SKM-1 (cell line): Measurements from ENCODE around the gene UCN.
A peak's percentile ranks its signal among the peaks of the same experiment; 100 is the strongest.
"Not testable (repeated sequence)": the region's sequence is repeated elsewhere in the genome, so short reads cannot be mapped to it uniquely, and the experiment has no call there.

Experiments
- DNase-seq: peaks from one replicate; lab custom pipeline; 2025; ENCODE audit not compliant: unreplicated experiment; lab: John Stamatoyannopoulos, UW

The UCN gene, protein sequence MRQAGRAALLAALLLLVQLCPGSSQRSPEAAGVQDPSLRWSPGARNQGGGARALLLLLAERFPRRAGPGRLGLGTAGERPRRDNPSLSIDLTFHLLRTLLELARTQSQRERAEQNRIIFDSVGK

DNA sequence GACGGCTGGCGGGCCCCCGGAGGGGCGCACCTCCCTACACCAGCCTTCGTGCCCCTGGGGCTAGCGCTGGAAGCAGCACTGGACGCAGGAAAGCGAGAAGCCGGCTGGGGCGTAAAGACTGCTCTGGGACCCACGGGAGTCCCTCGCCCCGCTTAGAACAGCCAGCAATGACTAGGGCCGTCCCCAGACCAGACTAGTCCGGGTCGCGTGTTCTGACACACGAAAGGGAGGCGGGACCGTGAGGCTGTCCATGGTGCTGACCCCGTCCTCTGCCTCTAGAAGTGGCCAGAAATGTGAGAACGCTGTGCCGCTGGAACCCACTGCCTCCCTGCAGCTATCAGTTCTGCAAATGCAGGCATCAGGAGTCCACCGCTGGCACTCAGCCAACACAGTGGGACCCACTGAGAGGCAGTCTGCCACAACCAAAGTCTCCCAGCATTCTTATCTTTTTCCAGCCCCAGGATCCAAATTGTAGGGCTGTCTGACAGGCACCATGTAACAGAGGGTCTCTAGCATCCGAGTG is at the start of gene UCN:
Gene UCN, minus strand, starts transcription at position 87 of the 523 bp plus-strand sequence. CDS start 550 bp downstream, outside the sequence.
- DNase-seq = no peak

DNA sequence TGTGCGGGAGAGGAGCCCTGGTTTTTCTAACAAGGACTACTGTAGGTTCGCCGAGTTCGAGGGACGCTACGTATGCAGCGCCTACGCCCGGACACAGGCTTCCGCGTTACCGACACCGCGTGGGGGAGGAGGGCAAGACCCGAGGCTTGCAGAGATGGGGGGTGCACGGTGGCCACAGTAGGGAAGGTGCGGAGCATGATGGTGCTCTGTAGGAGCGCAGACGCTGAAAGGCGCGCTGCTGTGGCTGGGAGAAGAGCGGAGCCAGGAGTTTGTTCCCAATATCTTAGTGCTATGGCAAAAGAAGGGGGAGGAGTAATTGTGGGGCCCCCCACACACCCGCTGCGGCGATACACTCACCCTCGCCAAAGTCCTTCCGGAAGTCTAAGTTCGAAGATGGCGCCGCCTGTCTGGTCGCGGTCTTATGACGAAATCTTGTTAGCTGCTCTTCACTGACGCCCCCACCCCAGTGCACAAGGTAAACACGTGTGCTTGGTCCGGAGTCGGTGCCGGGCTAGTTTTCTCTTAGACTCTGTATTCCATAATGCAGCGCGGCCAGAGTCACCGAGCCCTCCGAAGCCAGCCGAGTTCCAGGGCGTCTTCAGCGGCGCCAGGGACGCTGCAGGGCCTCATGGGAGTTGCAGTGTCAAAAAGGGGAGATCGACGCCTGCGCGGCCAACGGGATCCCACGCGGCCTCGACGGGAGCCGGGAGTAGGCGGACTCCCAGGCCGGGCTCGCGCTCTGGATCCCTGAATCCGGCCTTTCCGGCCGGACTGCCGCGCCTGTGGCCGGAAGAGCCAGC is 48.3 kb upstream of the UCN start, which contains the start of gene GTF3C2:
Gene GTF3C2, minus strand, starts transcription at position 383 of the 800 bp plus-strand sequence. CDS start 13,210 bp downstream, outside the sequence.
- peak; percentile 91 for DNase-seq

DNA sequence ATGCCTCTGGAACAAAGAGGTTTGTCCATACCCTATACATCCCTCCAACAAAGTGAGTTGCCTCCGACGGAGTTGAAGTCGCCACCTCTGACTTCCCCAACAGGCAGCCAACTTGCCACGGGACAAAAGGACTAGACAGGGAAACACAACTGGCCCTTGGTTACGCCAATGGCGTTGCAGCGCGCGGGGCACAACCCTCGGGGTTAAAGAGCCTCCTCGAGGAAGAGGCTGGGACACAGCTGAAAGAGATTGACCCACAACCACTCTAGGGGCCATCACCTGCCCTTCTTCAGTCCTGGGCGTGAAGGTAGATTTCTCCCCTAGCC is 47.8 kb upstream of the UCN start:
- no peak for DNase-seq

DNA sequence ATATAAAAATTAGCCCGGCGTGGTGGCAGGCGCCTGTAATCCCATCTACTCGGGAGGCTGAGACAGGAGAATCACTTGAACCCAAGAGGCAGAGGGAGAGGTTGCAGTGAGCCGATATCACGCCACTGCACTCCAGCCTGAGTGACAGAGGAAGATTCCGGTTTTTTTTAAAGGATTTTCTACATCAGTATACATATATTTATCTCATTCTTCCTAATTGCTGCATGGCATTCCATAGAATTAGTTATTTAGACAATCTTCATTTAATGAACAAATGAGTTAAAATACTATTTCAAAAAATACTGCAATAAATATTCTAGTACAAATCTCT is 46.3 kb upstream of the UCN start:
- DNase-seq = no peak

DNA sequence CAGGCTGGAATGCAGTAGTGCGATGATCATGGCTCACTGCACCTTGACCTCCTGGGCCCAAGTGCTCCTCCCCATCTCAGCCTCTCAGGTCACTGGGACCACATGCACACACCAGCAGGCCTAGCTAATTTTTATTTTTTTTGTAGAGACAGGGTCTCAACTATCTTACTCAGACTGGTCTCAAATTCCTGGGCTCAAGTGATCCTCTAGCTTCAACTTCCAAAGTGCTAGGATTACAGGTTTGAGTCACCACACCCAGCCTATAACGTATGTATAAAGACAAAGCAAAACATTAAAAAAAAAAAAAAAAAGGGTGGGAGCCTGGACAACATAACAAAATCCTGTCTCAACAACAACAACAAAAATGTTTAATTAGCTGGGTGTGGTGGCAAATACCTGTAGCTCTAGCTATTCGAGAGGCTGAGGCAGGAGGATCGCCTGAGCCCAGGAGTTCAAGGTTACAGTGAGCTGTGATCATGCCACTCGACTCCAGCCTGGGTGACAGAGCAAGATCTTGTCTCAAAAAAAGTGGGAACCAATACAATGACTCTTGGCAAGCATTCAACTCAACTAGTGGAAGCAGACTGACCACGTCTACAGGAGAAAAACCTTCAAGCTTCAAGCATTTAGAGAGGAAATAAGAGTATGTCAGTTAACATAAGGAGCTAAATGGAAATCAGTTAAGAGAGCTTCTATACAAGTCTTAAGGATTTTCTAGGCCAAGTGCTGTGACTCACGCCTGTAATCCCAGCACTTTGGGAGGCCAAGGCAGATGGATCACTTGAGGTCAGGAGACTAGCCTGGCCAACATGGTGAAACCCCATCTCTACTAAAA is 45.7 kb upstream of the UCN start:
- no peak for DNase-seq

DNA sequence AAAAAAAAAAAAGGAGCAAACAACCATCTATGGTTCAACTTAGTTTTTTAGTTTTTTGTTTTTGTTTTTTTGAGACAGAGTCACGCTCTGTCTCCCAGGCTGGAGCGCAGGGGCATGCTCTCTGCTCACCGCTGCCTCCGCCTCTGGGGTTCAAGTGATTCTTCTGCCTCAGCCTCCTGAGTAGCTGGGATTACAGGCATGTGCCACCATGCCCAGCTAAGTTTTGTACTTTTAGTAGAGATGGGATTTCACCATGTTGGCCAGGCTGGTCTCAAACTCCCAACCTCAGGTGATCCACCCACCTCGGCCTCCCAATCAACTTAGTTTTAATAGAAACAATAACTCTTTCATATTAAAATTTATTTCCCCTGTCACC is 45.1 kb upstream of the UCN start:
- DNase-seq = not testable (repeated sequence)

DNA sequence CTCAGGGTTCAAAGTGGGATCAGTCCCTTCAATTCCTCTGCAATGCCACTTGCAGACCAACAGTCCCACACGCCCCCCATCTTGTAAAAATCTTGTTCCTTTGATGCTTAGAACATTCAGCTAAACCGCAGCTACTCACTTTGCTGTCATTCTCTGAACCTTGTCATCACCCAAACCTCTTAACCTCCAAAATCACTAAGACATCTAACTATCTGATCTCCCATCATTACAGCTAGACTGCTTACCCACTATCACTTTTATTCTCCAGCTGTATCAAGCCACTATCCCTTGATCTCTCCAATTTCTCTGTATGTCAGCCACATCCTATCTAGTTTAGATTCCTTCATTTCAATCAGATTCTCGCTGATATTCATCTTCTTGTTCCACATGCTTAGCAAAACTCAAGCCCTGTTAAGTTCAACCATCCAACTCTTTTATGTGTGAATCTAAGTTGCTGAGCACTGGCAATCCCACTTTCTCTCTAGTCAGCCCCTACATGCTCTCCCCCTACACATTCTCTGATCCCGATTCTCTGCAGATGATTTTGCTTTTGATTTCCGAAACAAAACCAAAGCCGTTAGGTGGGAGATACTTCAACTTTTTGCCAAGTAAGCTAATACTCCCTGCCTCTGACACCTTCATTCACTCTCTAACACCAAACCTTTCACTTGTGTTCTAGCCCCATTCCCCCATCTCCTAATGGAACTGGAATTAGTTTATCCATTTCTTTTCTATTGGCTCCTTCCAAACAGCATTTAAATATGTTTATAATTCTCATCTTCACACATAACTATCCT is 43.8 kb upstream of the UCN start:
- DNase-seq = no peak

DNA sequence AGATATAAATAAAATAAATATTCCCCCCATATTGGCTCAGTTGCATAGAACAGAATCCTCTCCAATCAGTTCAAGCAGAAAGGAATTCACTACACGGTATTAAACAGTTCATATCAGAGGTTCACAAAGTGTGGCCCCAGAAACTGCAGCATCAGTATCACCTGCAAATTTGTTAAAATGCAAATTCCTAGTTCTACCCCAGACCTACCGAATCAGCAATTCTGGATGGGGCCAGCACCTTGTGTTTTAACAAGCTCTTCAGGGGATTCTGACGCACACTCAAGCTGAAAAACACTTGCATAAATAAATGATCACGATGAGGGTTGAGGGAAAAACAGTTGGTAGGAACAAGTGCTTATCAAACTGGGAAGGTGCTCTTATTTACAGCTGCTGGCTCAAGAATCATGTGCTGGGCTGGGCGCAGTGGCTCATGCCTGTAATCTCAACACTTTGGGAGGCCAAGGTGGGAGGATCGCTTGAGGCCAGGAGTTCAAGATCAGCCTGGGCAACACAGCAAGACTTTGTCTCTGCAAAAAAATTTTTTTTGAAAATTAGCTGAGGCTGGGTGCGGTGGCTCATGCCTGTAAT is 42.0 kb upstream of the UCN start:
- DNase-seq = no peak

DNA sequence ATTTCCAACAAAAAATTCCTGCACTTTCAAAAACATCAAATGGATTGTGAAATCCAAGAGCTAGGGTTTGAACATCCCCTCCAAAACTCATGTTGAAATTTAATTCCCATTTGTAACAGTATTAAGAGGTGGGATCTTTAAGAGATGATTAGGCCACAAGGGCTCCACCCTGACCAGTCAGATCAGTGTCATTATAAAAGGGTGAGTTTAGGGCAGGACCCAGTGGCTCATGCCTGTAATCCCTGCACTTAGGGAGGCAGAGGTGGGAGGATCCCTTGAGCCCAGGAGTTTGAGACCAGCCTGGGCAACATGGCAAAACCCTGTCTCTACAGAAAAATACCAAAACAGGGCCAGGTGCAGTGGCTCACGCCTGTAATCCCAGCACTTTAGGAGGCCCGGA is 39.4 kb upstream of the UCN start:
- no peak for DNase-seq

DNA sequence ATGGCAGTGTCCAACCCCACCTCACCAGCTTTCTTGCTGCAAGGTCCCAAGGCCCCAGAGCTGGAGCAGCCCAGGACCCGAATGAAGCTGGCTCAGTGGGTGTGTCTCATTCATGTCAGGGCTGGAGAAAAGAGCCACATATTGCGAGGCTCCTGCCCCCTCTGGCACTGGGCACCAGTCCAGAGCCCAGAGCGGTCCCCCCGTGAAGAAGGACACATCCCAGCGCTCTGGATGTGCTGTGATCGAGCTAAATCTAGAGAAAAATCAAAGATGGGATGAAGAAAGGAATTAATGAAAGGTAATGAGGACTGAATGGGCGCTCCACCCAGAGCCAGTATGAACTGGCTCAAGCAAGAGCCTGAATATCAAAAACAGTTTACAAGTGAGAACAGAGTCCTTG is 27.9 kb upstream of the UCN start:
- no peak for DNase-seq

DNA sequence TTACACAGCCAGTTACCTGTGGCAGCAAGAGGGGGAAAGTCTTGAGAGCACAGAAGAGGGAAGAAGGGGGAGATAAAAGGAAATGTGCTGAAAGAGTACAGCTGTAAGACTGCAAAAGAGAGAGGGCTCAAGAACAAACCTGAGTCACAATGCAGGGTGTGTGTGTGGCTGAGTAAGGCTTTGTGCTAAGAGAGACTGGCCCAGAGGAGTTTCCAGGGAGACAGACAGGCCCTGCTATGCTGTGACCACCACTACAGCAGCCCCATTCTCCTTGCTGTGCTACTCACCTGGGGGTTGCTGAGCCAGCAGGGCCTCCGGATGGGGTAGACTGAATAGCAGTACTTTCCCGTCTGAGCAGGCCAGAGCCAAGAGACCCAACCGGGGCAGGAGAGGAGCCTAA is 27.1 kb upstream of the UCN start:
- no peak for DNase-seq

DNA sequence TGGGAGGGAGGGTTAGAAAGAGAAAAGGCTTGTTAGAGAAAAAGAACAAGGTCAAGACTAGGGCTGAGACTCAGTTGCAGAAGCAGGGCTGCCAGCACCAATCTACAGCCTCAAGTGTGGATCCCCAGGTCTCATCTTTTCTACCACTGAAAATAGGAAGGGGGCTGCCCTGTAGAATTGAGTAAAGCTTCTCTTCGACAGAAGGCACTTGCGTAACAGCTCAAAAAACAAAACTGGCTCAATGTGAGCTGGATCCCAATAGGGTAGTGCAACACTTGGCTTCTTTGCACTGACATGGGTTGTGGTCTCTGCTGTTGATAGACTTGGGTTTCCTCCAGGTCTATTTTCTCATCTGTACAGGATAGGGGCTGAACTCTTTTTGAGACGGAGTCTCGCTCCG is 16.5 kb upstream of the UCN start:
- no peak for DNase-seq

DNA sequence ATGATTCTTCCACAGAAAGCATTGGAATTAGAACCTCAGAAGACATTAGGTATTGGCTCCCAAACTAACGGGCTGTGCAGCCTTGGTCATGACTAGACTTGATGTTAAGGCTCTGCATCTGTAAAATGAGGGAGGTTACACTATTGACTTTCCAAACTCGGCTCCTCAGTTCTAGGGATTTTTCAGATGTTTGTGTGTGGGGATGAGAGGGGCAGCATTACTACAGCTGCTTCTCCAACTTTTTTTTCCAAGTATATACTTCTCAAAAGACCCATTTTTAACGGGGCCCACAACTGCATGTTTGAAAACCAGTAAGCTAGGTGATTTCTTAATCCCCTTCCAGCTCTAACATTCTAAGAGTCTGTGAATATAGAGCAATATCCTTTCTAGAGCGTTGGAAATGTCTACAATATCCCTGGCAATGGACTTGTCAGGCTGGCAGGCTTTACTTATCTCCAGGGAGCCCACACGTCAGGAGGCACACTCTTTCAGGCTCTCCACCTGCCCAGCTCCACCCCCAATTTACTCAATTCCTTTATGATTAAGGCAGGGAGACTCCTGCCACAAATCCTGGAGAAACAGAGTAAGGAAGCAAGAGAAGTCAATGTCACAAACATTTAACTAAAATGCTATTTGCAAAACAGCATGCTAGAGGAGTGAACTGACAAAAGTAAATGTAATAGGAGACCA is 15.5 kb upstream of the UCN start:
- DNase-seq = no peak

DNA sequence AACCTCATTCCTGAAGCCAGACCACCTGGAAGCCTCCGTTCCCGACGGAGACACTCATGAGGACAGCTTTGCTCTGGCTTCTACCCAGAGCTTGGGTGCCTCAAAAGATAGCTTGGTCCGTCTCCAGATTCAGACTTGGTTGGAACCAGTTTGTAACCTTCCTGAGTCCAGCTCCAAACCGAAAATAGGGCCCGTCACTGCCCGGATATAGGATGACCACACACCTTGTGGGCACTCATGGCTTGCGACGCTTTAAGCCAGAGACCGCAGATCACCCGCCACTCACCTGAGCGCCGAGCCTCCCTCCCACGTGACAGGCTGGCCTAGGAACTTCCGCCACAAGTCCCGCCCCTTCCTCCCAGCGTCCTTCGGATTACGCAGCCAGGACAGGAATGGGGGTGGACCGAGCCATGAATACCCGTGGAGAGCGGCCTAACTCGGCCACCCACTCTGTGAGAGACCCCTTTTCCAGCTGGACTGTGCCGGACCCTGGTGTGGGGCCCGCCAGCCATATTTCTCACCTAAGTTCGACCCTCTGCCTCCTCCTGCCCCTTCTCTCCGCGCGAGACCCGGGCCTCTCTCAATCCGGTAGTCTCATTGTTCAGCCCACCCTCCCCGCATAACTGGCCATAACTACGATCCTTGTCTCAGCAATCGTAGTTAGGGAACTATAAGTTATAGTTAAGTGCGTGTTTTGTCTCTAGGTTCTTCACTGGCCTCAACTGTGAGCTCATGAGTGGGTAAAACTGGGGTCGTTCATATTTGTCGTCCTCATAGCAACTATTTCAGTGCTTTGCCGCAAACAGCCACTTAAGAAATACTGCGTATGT is 14.7 kb upstream of the UCN start, which contains the start of gene MPV17:
Gene MPV17, minus strand, starts transcription at position 332 of the 830 bp plus-strand sequence. CDS start 580 bp downstream, outside the sequence.
- peak; percentile 70 for DNase-seq

DNA sequence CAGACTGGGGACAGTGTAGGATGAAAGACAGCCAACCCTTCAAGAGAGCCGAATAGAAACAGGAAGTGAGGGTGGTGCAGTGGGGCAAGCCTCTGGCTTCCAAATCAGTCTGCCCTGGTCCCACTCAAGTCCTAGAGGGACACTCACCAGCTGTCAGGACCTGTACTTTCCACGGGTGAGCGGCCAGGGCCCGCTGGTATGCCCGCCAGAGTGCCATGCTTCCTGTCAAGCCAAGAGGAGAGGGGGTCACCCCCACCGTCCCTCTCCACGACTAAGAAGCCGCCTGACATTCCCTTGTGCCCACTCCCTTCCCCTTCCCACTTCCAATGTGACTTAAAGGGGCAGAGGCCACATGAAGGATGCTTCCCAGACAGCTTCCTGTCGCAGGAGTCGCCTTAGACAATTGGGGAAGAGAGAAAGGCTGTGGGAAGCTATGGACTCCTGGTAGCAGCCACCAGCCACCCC is 14.1 kb upstream of the UCN start:
- DNase-seq = peak; percentile 13

DNA sequence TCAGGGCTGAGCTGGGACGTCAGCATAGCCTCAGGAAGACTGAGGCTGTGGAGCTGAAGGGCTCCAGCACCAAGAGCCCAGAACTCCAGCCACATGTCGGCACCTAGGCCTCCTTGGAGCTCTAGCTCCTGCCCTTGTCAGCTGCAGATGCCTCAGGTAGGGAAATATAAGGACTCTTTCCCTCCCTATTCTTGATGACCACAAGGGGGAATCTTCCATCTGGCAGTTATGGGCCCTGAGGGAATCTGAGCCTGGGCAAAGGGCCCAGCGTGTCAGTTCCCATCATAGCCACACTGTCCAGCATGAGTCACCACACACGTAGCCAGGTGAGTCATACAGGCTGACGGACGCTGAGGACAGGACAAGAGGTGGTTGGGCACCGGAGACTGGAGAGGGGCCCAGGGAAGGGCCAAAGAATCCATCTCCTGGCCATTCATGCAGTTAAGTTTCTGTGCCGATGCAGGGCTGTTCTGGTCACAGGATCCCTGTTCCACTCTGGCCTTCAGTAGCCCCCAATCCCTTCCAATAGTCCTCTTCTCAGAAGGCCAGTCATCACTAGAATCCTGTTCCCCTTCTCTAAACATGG is 12.8 kb upstream of the UCN start:
- DNase-seq = no peak

DNA sequence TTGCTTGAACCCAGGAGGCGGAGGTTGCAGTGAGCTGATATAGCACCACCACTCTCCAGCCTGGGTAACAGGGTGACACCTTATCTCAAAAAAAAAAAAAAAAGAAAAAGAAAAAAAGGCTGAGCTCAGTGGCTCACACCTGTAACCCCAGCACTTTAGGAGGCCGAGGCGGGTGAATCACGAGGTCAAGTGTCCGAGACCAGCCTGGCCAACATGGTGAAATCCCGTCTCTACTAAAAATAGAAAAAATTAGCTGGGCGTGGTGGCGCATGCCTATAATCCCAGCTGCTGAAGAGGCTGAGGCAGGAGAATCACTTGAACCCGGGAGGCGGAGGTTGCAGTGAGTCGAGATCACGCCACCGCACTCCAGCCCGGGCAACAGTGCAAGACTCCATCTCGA is 11.6 kb upstream of the UCN start:
- DNase-seq = not testable (repeated sequence)

DNA sequence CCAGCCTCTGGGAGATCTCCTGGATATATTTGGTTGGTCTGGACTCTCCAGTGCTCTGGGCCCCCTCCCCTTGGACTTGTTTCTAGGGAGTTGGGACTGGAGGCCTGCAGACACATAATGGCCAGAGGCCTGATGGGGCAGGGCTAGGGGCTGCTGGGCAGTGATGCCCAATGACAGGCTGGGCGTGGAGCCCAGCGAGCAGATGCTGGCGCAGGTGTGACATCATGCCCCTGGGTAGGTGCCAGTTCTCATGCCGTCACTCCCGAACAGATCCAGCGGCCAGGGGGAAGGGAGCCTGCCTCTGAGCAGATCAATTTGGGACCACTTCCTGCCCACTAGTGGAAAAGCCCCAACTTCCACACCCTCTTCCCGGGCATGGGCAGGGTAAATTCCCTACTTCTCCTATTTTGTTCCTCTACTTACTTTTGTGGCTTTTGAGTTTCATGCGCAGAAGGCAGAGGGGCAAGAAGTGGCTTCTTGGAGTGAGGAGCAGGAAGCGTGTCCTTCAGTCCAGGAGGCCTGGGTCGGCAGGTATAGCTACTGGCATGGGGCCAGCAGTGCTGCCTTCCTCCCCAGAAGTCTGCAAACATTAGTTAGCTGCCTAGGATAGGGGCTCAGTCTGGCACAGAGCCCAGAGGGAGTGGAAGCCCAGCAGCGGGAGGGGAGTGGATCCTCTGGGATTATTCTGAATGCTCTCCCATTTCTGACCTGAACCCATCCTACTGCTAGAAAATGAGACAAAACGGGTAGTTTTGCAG is 8.6 kb upstream of the UCN start:
- no peak for DNase-seq
